Activated CD4-positive, alpha-beta T cell treated with anti-CD3 and anti-CD28 coated beads, Interleukin-2, amount 10 ng/mL, durations not matched to agents 7 days and 5 days (primary cell): ENCODE results near the gene MTF2. TPM values are rescaled to one million over a fixed set of nuclear protein-coding genes. Genes with fewer than 3 reads are reported as not detected.
A peak's percentile ranks its signal among the peaks of the same experiment; 100 is the strongest.

ENCODE experiments used
- CTCF ChIA-PET: fragments of 350-600 bp; sonication (Branson Sonifier 250); formaldehyde crosslinking; loops from one replicate; lab custom pipeline; 2021; ENCODE audit warnings: antibody characterized with exemption; lab: Charles Lee
- POLR2A ChIA-PET: fragments of 350-600 bp; sonication (Branson Sonifier 250); formaldehyde crosslinking; loops from one replicate; lab custom pipeline; 2021; ENCODE audit warnings: antibody characterized with exemption; lab: Charles Lee
- DNase-seq: peaks from one replicate; pipeline ENCODE4 v3.0.0-alpha.2; 2020
- H3K27ac Mint-ChIP-seq: one replicate; pipeline ENCODE4 v1.8.0; 2021; ENCODE audit warnings: mild to moderate bottlenecking, moderate library complexity, mixed read lengths
- H3K27me3 Mint-ChIP-seq: one replicate; pipeline ENCODE4 v1.8.0; 2021; ENCODE audit warnings: mixed read lengths
- H3K36me3 Mint-ChIP-seq: one replicate; pipeline ENCODE4 v1.8.0; 2021; ENCODE audit warnings: low read depth, mixed read lengths
- H3K4me1 Mint-ChIP-seq: one replicate; pipeline ENCODE4 v1.8.0; 2021; ENCODE audit warnings: mixed read lengths
- H3K4me3 Mint-ChIP-seq: one replicate; pipeline ENCODE4 v1.8.0; 2021; ENCODE audit warnings: mild to moderate bottlenecking, moderate library complexity, mixed read lengths
- H3K9me3 Mint-ChIP-seq: one replicate; pipeline ENCODE4 v1.8.0; 2021; ENCODE audit warnings: mixed read lengths
- total RNA-seq, 2 experiments: library from RNA; stranded (reverse); gene quantifications; one replicate each; pipeline ENCODE4 v1.2.3, GENCODE V29; 2021

Gene MTF2
- total RNA-seq, 2 experiments from 2014 or later: 49.9 to 56.7 TPM

GRCh38 chr1:93093332-93094006 lies 14.4 kb downstream of the MTF2 start:
- DNase-seq: no peak
- Mint-ChIP-seq H3K27me3 (no peaks in the 10 kb centered on the region), H3K4me3 (no peak overlapping the region), H3K9me3 (no peaks in the 10 kb centered on the region), H3K36me3 (peaks cover 36% of the 10 kb centered on the region), H3K27ac (no peak overlapping the region), H3K4me1 (peaks cover 21% of the 10 kb centered on the region)
- ChIA-PET CTCF (interaction anchor here (2.2 kb wide), 1 partner anchor 13 kb away, joined by 7 read pairs; no protein-coding TSS in a partner anchor), POLR2A (no interaction called here)

- Mint-ChIP-seq H3K36me3 (peaks cover 22% of the 10 kb centered on the region), H3K27me3 (no peaks in the 10 kb centered on the region), H3K4me3 (no peak overlapping the region), H3K4me1 (peaks cover 16% of the 10 kb centered on the region), H3K27ac (no peak overlapping the region), H3K9me3 (no peaks in the 10 kb centered on the region)
- CTCF ChIA-PET: interaction anchor here (0.7 to 2.0 kb wide), 5 partner anchors 16 to 136 kb away, joined by 3 to 9 read pairs (median 4); partner anchors contain the start of gene MTF2
- POLR2A ChIA-PET: no interaction called here
- no peak for DNase-seq
Measured at GRCh38 chr1:93095804-93096585, 16.9 kb downstream of the MTF2 start.

- Mint-ChIP-seq H3K36me3 (peaks cover 38% of the 10 kb centered on the region), H3K4me3 (no peak overlapping the region), H3K27me3 (no peaks in the 10 kb centered on the region), H3K9me3 (peaks cover 9% of the 10 kb centered on the region), H3K4me1 (peaks cover 9% of the 10 kb centered on the region), H3K27ac (no peak overlapping the region)
- CTCF ChIA-PET: interaction anchor here (0.5 to 1.0 kb wide), 2 partner anchors 19 to 118 kb away, joined by 3 read pairs; no protein-coding TSS in a partner anchor
- DNase-seq: no peak
- POLR2A ChIA-PET: no interaction called here
Measured at GRCh38 chr1:93102142-93102541, 23.1 kb downstream of the MTF2 start.

DNA sequence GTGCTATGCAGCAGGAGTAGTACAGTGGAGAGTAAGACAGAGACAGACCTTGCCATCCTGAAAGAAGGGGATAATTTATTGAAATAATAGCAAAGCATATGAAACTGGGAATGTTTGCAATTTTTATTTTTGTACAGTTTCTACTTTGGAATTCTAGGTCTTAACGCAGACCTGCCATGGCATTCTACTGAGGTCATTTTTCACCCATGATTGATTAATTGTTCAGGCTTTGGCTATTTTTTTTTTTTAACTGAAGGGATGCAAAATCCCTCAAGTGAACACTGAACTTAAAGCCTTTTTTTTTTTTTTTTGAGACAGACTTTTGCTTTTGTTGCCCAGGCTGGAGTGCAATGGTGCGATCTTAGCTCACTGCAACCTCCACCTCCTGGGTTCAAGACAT lies 27.1 kb downstream of the MTF2 start:
- CTCF ChIA-PET: no interaction called here
- H3K9me3 Mint-ChIP-seq: peaks cover 21% of the 10 kb centered on the region
- H3K27me3 Mint-ChIP-seq: no peaks in the 10 kb centered on the region
- POLR2A ChIA-PET: no interaction called here
- no peak overlapping the region for H3K27ac Mint-ChIP-seq
- H3K4me3 Mint-ChIP-seq: no peak overlapping the region
- H3K36me3 Mint-ChIP-seq: peaks cover 59% of the 10 kb centered on the region
- no peak for DNase-seq
- H3K4me1 Mint-ChIP-seq: peaks cover 23% of the 10 kb centered on the region

DNA sequence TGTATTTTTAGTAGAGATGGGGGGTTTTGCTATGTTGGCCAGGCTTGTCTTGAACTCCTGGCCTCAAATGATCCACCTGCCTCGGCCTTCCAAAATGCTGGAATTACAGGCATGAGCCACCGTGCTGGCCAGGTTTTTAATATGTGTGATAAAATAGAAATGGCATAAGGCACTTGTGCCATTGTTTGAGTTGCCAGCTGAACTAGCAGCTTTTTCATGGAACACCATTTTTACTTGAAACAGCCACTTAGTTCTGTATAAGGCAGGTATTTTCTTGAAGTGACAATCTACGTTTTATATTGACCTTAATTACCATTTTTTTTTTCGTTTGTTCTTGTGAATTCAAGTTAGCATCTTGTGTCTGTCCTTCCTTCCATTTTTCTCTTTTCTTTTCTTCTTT lies 28.3 kb downstream of the MTF2 start:
- H3K27me3 Mint-ChIP-seq: no peaks in the 10 kb centered on the region
- DNase-seq: no peak
- CTCF ChIA-PET: no interaction called here
- H3K9me3 Mint-ChIP-seq: peaks cover 21% of the 10 kb centered on the region
- no peak overlapping the region for H3K27ac Mint-ChIP-seq
- peaks cover 53% of the 10 kb centered on the region for H3K36me3 Mint-ChIP-seq
- no peak overlapping the region for H3K4me3 Mint-ChIP-seq
- POLR2A ChIA-PET: no interaction called here
- H3K4me1 Mint-ChIP-seq: peaks cover 26% of the 10 kb centered on the region

GRCh38 chr1:93108335-93108734 lies 29.3 kb downstream of the MTF2 start:
- ChIA-PET POLR2A (no interaction called here), CTCF (interaction anchor here (1.4 kb wide), 1 partner anchor 82 kb away, joined by 3 read pairs; no protein-coding TSS in a partner anchor)
- H3K36me3 Mint-ChIP-seq: peaks cover 51% of the 10 kb centered on the region
- DNase-seq: no peak
- peaks cover 21% of the 10 kb centered on the region for H3K9me3 Mint-ChIP-seq
- no peaks in the 10 kb centered on the region for H3K27me3 Mint-ChIP-seq
- no peak overlapping the region for H3K27ac Mint-ChIP-seq
- no peak overlapping the region for H3K4me3 Mint-ChIP-seq
- H3K4me1 Mint-ChIP-seq: peaks cover 24% of the 10 kb centered on the region

DNA sequence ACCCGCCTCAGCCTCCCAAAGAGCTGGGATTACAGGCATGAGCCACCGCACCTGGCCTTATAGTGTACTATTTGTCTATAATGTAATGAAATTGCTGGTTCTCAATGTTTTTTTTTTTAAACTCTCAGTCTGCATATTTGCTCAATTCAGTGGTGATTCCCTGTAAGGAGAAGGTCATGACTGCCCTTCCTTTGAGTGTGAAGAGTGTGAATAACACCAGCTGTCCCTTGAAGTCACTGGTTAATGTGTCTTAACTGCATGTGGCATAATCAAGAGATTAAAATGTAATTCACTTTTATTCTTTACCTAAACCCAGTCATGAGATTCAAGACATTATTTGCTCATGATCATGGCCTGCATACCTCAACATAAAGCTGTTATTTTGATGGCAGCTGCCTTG lies 30.5 kb downstream of the MTF2 start:
- CTCF ChIA-PET: interaction anchor here (0.7 to 1.4 kb wide), 3 partner anchors 63 to 221 kb away, joined by 3 to 6 read pairs (median 3); no protein-coding TSS in a partner anchor
- Mint-ChIP-seq H3K27ac (peak overlapping the region; percentile 9), H3K9me3 (peaks cover 21% of the 10 kb centered on the region), H3K36me3 (peaks cover 49% of the 10 kb centered on the region), H3K4me1 (peaks cover 22% of the 10 kb centered on the region), H3K27me3 (no peaks in the 10 kb centered on the region), H3K4me3 (no peak overlapping the region)
- no peak for DNase-seq
- POLR2A ChIA-PET: no interaction called here

DNA sequence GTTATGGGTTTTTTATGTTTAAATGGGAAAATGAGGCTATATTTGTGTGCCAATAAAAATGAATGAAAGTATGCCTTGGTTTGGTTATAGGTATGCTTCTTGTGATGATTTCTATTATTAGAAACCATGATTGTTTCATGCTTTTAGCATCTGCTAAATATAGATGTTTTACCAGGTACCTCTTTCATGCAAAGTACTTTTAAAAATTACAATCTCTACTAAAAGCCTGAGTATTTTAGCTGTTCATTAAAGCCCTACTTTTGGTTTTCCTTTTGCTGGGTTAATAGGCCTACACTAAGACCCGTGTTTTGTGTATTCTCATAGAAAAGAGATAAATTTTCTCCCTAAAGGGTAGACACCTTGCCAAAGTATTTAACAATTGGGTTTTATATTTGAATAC lies 32.0 kb downstream of the MTF2 start:
- H3K36me3 Mint-ChIP-seq: peaks cover 41% of the 10 kb centered on the region

DNA sequence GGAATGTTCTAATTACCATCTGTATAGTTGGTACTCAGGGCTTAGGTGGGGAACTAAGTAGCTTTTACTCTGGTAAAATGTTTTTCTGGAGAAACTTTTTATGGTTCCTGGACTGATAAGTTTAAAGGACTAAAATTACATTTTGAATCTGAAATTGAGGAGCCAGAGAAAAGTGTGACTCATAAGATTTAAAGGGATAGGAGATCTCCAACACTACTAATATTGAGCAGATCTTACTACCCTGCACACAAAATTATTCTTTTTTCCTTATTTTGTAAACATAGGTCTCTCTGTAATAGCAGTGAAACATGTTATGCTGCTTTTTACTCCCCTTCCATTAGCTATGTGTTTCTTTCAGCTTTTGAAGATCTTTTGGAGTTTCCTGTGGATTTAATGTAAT lies 32.5 kb downstream of the MTF2 start:
- Mint-ChIP-seq H3K4me1 (peaks cover 22% of the 10 kb centered on the region), H3K9me3 (peaks cover 18% of the 10 kb centered on the region), H3K27me3 (no peaks in the 10 kb centered on the region), H3K4me3 (no peak overlapping the region), H3K27ac (no peak overlapping the region), H3K36me3 (peaks cover 40% of the 10 kb centered on the region)
- CTCF ChIA-PET: no interaction called here
- DNase-seq: no peak
- POLR2A ChIA-PET: no interaction called here

More for the DNA sequence above, 32.0 kb downstream of the MTF2 start:
- ChIA-PET CTCF (no interaction called here), POLR2A (no interaction called here)
- Mint-ChIP-seq H3K27ac (no peak overlapping the region), H3K9me3 (peaks cover 19% of the 10 kb centered on the region), H3K4me3 (no peak overlapping the region), H3K4me1 (peaks cover 22% of the 10 kb centered on the region), H3K27me3 (no peaks in the 10 kb centered on the region)
- DNase-seq: no peak

- H3K27ac Mint-ChIP-seq: no peak overlapping the region
- peaks cover 22% of the 10 kb centered on the region for H3K4me1 Mint-ChIP-seq
- H3K4me3 Mint-ChIP-seq: no peak overlapping the region
- H3K9me3 Mint-ChIP-seq: peaks cover 7% of the 10 kb centered on the region
- DNase-seq: no peak
- peaks cover 31% of the 10 kb centered on the region for H3K36me3 Mint-ChIP-seq
- ChIA-PET POLR2A (no interaction called here), CTCF (interaction anchor here (0.6 kb wide), 2 partner anchors 36 to 61 kb away, joined by 4 to 7 read pairs; no protein-coding TSS in a partner anchor)
- no peaks in the 10 kb centered on the region for H3K27me3 Mint-ChIP-seq
Measured at GRCh38 chr1:93113127-93113526, 34.0 kb downstream of the MTF2 start.

DNA sequence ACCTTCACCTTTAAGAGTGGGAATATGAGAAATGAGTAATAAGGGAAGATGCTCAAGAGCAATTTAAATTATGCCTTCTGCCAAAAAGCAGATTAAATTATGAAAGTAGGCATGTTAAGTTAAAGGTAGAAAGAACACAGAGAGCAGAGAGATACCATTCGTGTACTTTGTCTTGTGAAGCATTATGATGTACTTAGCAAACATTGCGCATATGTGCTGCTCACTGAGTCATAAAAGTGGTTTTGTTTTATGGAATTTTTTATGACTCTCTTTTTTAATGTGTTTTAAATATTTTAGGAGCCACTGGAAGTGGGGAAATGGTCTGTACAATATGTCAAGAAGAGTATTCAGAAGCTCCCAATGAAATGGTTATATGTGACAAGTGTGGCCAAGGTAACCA lies 35.3 kb downstream of the MTF2 start:
- POLR2A ChIA-PET: no interaction called here
- H3K4me1 Mint-ChIP-seq: peaks cover 14% of the 10 kb centered on the region
- H3K4me3 Mint-ChIP-seq: no peak overlapping the region
- H3K27me3 Mint-ChIP-seq: no peaks in the 10 kb centered on the region
- H3K9me3 Mint-ChIP-seq: no peaks in the 10 kb centered on the region
- H3K27ac Mint-ChIP-seq: no peak overlapping the region
- H3K36me3 Mint-ChIP-seq: peaks cover 29% of the 10 kb centered on the region
- DNase-seq: no peak
- CTCF ChIA-PET: interaction anchor here (0.7 kb wide), 1 partner anchor 426 kb away, joined by 3 read pairs; no protein-coding TSS in a partner anchor

DNA sequence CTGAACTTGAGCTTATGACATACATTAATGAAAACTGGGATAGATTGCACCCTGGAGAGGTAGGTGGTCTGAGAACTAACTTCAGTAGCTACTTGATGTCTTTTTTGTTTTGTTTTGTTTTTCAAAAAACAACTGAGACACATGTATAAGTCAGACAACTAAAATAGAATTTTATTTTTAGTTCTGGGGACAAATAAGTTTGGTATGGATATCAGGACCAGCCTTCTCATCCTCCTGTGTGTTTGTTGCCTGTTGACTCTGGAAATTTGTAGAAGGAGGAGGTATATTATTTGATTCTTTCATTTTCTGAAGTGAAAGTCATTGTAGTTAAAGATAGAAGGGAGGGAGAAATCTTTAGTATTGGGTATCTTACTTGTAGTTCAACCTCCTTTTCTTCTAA lies 41.5 kb downstream of the MTF2 start:
- no peak overlapping the region for H3K27ac Mint-ChIP-seq
- ChIA-PET CTCF (no interaction called here), POLR2A (no interaction called here)
- no peaks in the 10 kb centered on the region for H3K9me3 Mint-ChIP-seq
- peaks cover 2% of the 10 kb centered on the region for H3K4me1 Mint-ChIP-seq
- peaks cover 39% of the 10 kb centered on the region for H3K36me3 Mint-ChIP-seq
- no peak for DNase-seq
- no peak overlapping the region for H3K4me3 Mint-ChIP-seq
- H3K27me3 Mint-ChIP-seq: no peaks in the 10 kb centered on the region
